Hippocampal formation (tissue), 2 donors: ENCODE measurements around the gene PCYT2.

ENCODE experiments used
- DNase-seq, 2 donors: peaks; one replicate each; lab custom pipeline; 2025; lab: John Stamatoyannopoulos, UW

The PCYT2 gene

GRCh38 chr17:81899514-81900166, 11.6 kb downstream of the PCYT2 start:
- DNase-seq, result no peak

DNA sequence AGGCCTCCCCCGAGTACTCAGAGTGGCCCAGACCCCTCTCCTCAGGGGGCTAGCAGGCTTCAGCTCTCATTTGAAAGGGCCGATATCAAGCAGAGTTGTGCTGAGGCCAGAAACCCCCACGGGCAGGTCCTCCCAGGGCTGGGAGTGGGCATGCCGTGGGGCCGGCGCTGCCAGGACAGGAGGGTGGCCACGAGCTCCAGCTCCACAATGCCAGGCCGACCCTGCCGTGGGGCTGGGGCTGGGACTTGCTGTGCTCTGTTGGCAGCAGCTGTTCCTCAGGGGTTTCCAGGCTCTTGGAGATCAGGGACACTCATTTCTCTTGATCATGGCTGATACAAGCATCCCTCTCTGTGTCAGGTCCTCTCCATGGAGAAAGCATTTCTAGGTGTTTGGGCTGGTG, 12.3 kb downstream of the PCYT2 start:
- DNase-seq, result no peak

DNA sequence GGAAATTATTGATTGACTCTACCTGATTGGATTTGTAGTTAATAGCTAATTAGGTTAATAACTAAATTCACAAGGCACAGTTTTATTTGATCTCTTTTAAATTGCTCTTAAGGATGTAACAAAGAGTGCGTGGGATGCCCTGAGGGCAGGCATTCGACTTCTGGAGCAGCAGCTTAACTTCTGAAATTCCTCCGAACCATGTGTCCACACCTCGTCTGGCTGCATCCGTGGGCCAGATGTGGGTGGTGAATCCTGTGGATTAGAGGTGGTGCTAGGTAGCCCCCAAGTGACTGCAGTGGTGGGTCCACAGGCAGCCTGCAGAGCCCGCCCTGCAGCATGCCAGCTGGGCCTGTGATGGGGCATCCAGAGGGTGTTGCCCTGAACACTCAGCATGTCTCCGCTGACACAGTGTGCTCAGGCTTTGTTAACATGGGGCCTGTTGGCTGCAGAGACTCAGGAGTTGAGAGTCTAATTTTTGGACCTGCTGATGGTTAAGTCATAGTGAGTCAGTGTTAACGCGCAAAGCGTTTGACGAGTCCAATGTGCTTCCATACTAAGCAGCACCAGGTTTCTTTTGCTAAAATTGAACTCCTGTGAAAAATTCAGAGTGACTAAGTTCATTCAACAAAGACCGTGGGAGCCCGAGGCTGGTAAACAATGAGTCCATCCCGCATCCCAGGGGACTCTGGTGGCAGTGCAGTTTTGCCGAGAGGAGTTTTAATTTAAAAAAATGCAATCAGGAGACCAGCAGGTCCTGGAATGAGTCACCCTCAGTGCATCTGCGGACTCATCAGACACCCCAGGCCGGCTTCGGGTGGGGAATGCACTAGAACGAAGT, 13.0 kb downstream of the PCYT2 start:
- DNase-seq, result no peak

GRCh38 chr17:81895400-81895799, 15.8 kb downstream of the PCYT2 start:
- DNase-seq, result no peak

DNA sequence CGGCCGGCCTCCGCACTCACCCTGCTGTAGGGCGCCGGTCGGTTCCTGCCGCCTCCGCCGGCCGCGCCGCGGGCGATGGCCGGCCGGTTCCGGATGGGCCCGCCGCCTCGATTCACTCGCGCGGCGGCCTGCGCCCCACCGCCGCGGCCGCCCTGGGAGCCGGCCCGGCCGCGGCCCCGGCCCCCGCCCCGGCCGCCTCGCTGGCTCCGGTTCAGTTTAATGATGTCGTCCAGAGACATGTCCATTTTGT, 20.0 kb downstream of the PCYT2 start:
- no peak for DNase-seq

DNA sequence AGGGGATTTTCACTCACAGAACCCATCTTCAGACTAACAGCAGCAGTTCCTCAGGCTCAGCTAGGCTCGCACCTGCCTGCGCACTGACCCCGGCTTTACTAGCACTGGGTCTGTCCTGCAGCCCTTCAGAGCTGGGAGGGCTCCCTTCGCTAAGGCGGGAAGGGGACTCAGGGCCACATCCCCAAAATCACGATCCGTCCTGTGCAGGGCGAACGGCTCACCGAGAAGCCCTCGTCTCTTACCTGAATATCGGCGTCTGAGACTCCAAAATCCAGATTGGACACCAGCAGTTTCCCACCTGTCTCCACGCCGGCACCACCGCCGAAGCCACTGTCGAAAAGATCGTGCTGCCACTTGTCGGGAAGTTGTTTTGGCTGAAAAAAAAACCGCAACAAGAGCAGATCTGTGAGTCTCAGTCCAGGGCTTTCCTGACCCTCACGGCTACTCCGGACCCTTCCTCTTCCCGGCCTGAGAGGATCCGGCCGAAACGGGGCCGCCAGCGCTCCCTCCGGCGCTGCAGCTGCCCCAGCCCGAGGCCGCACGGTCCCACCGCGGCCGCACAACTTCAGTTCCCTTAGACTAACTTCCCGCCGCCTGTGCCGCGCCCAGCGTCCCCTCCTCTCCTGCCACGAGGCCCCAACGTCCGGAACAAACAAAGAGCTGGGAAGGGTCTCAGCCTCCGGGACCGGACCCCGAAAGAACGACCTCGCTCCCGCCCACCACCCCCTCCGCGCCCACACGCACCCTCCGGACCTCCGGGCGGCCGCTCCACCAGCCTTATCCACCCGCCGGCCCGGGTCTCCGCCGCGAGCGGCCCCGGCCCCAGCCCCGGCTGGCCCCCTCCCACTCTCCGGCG, 20.5 kb downstream of the PCYT2 start:
- no peak for DNase-seq

DNA sequence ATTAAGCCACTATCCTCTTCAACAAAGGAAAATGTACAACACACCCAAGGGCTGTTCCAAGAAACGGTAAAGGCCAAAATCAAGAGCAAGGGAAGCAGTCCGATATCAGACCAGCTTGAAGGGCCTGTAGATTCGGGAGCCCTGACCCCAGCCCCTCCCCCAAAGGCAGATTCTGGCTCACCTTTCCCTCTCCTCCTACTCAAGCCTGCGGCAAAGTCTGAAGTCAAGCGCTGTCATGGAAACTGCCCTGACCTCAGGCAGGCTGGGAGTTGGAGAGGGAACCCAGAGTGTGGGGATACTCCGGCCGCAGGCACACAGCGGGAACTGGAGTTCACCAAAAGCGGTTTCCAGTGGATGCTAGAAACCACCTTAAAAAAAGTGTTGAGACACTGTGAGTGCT, 21.6 kb downstream of the PCYT2 start:
- no peak for DNase-seq

DNA sequence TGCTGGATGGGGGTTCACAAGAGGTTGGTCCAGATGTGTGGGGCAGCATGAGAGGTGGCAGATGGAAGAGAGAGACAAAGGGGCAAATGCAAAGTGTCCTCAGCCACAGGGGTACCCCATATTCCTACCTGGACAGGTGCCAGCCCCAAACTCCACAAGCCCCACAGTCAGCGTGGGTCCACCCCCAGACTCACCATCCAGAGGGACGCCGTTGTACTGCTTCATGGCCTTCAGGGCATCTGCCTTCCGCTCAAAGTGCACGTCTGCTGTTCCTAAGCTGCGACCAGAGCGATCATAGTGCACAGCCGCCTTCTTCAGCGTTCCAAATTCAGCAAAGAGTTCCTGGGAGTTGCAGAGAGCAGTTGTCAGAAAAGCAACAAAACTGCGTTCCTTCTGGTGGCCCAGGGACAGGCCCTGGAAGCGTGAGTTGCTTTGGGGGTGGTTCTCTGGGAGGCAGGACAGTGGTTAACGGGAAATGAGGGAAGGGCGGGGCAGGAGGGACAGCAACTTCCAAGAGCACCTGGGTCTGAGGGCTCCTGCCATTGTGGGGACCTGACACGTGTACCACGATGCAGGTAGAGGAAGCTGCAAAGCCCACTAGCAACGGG, 22.1 kb downstream of the PCYT2 start:
- no peak for DNase-seq

- DNase-seq, result no peak
These were observed 22.9 kb downstream of the PCYT2 start for GRCh38 chr17:81888105-81888987.

DNA sequence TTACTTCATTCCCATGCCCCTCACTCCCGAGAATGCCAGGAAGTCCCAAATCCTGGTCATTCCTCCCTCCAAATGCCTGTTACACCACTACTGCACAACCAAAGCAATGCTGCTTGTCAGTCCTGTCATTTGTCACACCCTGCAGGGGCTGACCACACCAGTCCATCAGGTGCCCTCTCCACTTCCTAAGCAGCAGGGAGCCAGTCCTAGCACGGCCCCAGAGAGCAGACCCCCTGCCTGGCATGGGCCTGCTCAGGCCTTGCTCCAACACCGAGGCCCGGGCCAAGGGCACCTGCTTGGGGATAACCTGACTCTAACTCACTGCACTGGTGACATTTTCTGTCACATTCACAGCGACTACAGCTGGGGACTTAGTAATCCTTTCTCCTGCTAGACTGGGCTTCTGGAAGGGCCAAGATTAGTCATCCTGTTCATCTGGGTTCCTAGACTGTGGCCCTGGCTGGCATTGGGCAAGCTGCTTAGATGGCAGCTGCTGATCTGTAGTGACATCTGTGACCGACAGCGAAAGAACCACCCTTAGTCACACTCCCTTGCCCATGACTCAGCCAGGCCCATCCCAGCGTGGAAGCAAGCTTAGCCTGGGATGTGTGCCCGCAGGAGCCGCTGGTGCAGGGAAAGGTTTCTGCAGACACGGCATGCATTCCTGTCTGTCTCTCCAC, 25.2 kb downstream of the PCYT2 start:
- DNase-seq, result no peak

DNA sequence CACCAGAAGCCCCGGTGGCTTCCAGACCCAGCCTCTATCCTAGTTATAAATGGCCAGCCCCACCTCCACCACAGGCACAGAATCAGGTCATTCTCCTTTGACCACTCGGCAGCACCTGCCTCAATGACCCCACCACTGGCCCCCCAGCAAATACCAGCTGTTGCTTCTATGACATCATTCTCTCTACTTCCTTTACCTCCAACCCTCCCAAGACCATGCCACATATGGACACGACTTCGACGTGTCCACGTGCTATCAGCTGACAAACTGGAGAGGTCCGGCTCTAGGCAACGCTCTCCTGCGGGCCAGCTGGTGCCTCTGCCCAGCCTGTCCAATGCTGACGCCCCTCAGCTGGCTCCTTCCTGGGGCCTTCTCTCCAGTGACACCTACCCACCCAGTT, 25.7 kb downstream of the PCYT2 start:
- DNase-seq, result no peak

DNA sequence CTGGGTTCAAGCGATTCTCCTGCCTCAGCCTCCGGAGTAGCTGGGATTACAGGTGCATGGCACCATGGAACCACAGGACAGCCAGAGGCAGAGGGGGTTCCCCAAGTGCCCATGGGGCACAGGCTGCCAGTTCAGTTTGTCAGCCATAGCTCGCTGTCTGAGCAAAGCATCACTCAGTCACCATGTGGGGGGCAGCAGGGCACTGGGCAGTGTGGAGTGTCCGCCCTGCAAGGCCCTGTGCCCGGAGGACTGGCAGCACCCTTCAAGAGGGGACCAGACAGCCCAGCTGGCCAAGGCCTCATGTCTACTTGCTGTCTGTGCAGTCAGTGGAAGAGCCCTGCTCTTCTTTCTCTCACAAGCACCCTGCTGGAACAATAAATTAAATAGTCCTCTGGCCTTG, 26.2 kb downstream of the PCYT2 start:
- no peak for DNase-seq

DNA sequence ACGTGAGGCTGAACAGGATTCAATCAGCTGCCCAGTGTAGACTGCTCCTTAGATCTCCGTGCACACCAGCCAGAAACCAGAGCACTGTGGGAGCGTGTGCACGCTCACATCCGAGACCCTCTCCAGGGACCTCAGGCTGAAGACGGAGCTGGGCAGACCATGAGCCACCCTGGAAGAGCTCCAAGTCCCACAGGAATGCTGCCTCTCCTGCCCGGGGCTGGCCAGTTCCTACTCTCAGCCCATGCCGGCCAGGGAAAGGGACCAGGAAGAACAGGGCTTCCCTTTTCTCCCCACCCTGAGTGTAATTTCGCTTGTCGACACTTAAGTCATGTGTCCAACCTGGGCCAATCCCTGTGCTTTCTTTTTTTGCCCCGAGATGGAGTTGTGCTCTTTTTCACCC, 26.7 kb downstream of the PCYT2 start:
- DNase-seq, result no peak

GRCh38 chr17:81879121-81879520, 32.1 kb downstream of the PCYT2 start:
- DNase-seq, result no peak

DNA sequence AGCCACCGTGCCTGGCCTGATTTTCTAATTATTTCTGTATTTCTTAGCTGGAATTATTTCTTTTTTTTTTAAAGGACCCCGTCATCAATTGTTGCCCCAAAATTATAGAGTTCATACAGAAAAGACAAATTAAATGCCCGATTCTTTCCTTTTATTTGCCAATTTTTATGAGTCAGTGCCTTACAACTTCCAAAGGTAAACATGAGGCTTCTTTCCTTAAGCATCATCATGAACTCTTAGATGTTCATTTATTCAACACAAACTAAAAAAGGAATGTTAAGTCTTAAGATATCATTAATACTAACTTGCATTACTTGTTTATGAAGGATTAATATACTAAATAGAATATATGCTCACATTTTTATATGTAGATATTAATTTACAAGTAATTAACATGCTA, 32.9 kb downstream of the PCYT2 start:
- DNase-seq, result no peak

DNA sequence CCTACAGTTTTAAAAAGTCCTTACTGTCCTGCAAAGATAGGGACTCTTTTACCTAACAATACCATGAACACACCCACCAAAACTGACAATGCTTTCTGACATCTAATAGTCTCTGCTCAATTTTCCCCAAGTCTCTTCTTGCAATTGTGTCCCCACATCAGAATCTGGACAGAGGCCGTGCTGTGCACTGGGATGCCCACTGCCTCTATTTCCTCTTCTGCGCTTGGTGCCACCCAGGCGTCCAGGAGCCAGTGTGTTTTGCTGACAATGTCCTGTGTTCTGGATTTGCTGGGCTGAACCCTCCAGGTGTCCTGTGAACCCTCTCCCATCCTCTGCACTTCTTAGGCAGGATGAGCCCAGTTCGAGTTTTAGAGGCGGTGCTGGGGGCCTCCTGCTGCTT, 33.6 kb downstream of the PCYT2 start:
- DNase-seq, result no peak

DNA sequence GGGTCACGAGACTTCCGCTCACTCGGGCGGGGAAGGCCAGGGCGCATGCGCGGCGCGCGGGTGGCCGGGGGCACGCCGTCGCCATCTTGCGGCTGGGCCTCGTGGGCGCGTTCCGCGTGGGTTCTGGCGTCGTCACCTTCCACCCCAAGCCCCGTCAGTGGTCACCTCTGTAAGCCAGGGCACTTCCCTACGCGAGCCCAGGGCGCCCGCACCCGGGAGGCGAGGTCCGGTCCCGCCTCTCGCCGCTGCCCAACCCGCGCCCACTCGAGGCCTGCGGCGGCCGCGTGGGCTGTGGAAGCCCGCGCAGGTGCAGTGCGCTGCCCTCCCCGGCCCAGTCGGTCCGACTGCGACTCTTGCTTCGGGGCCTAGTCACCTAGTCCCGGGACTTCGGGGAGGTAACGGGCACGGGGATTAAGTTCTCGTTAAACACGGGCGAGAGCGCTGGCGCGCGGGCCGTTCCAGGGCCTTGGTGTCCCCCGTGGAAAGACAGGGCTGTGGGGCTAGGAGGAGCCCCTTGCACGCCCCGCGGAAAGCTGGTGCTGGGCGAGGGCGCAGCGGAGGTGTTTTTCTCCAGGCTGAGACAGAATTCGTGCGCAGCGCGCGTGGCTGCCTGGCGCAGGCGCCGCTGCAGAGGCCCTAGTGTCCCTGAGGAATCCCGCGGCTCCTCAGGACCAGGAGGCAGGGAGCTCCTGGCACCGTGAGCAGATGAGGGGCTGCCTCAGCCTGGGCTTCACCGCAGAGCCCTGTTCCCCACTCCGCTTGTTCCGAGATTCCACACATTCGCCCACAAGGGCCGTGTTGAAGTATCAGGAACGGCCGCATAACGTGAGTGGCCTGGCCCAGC, 39.6 kb downstream of the PCYT2 start:
- peak; percentile 77 to 78 for DNase-seq

DNA sequence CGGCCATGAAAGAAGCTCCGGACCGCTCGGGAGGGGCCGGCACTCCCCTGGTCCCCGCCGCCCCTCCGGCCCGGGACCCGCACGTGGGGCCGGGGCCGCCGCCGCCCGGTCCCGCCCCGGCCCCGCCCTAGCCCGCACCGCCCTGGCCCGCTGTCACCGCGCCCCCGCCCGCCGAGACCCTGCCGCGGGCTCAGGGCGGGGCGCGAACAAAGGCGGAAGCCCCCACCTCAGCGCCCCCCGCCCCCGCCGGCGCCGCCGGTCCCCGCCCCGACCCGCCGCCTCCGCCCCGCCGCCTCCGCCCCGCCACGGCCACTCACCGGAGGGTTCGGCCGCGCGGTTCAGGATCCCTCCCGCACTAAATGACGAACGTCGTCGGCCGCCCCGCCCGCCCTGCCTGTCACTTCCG, 40.2 kb downstream of the PCYT2 start, which contains the start of gene ARHGDIA:
Gene ARHGDIA, minus strand, starts transcription at position 357 of the 406 bp plus-strand sequence. CDS start 1,407 bp downstream, outside the sequence.
- no peak for DNase-seq

- no peak for DNase-seq
These were observed 40.8 kb downstream of the PCYT2 start for GRCh38 chr17:81870131-81870980.
